Endothelial cell of umbilical vein (primary cell): Measurements from ENCODE around the gene FAM120A.

Experiments
- CTCF ChIP-seq, 2 donors: IDR thresholded peaks; 1 replicate in 1 of 2; 2 replicates in 1 of 2; pipeline ENCODE4 v1.5.1; 2011; ENCODE audit warnings: low read length in 2 of 2, mild to moderate bottlenecking in 2 of 2, moderate library complexity in 2 of 2, control low read depth in 1 of 2, inconsistent platforms in 1 of 2, low read depth in 1 of 2; ENCODE audit not compliant: insufficient read depth in 1 of 2; ENCODE audit errors: extremely low read depth in 1 of 2
- POLR2A ChIP-seq: IDR thresholded peaks from 2 replicates; pipeline ENCODE4 v1.6.1; 2012; ENCODE audit warnings: low read depth, mild to moderate bottlenecking, control low read depth, low read length
- POLR2AphosphoS5 ChIP-seq: IDR thresholded peaks from 2 replicates; pipeline ENCODE4 v1.6.1; 2012; ENCODE audit warnings: low read depth, mild to moderate bottlenecking, control low read depth, low read length, moderate library complexity; ENCODE audit not compliant: insufficient read depth

GRCh38 chr9:93477397-93477796, 25.9 kb downstream of the FAM120A start:
- TF ChIP-seq CTCF (IDR thresholded peaks at IDR 0.05; ENCODE audit: extremely low read depth in 1 of 2, insufficient read depth in 1 of 2, low read depth in 1 of 2, low read length in 2 of 2) (no peak), POLR2A (no peak), POLR2AphosphoS5 (no peak)
